Neutrophil (primary cell): ENCODE data around the gene SLC9A5.
A peak's percentile ranks its signal among the peaks of the same experiment; 100 is the strongest.

Experiments
- H3K27ac ChIP-seq: fragments of 200-600 bp; sonication (generic); 2 replicates; pipeline ENCODE4 v1.5.1; 2016; ENCODE audit warnings: mild to moderate bottlenecking, moderate library complexity
- H3K27me3 ChIP-seq: fragments of 200-600 bp; sonication (generic); 2 replicates; pipeline ENCODE4 v1.6.0; 2016; ENCODE audit warnings: mild to moderate bottlenecking
- H3K36me3 ChIP-seq: fragments of 200-600 bp; sonication (generic); 2 replicates; pipeline ENCODE4 v1.5.1; 2017
- H3K4me1 ChIP-seq, 2 experiments: fragments of 200-600 bp in 1 of 2; sonication (generic) in 1 of 2; 1 replicate in 1 of 2; 2 replicates in 1 of 2; pipeline versions ENCODE4 v1.5.1 to v1.6.1; 2013 to 2016; ENCODE audit warnings: low read depth in 1 of 2, low read length in 1 of 2, mild to moderate bottlenecking in 1 of 2, moderate library complexity in 1 of 2; ENCODE audit not compliant: control insufficient read depth in 1 of 2, insufficient read depth in 1 of 2
- H3K4me3 ChIP-seq, 2 experiments: fragments of 200-600 bp in 1 of 2; sonication (generic) in 1 of 2; 1 replicate in 1 of 2; 2 replicates in 1 of 2; pipeline ENCODE4 v1.5.1; 2013 to 2016; ENCODE audit warnings: low read depth in 1 of 2, low read length in 1 of 2, mild to moderate bottlenecking in 1 of 2, moderate library complexity in 1 of 2
- H3K9me3 ChIP-seq: fragments of 200-600 bp; sonication (generic); 2 replicates; pipeline ENCODE4 v1.5.1; 2016
- TF ChIP-seq, protein P1 (sequence below): fragments of 200-600 bp; sonication (generic); IDR thresholded peaks from 2 replicates; pipeline ENCODE4 v1.5.1; 2016; ENCODE audit warnings: antibody characterized with exemption

SLC9A5 gene

DNA sequence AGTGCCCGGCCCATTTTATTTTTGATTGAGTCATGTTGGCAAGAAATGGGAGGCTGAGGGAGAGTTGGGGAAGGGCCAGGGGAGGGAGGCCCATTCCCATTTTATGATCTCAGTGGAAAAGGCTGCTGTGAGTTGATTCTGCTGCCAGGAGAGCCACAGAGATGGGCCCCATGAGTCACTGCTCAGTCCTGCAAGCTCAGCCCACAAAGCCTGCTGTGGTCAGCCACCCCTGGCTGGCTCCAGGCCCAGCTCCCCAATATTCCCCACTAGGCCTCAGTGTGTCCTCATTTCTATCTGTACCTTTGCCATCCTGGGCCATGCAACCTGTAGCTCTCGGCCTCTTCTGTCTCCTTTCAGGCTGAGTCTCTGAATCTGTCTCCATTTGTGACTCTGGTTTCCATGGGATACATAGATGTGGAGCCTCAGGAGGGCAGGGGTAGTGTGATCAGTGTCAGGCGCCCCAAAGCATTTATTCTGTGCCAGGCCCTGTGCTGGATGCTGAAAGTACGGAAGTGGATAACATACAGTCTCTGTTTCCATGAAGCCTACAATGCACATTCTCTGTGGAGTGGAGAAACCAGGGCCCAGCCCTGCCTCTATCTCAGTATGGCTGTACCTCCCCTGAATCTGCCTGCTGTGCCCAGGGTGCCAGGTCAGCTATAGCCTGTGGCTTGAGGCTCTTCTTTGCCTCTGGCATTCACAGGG, 28.7 kb downstream of the SLC9A5 start:
- H3K9me3 ChIP-seq: no peaks in the 10 kb centered on the region
- H3K36me3 ChIP-seq: no peaks in the 10 kb centered on the region
- no peak overlapping the region for H3K4me3 ChIP-seq
- TF ChIP-seq, protein P1, sequence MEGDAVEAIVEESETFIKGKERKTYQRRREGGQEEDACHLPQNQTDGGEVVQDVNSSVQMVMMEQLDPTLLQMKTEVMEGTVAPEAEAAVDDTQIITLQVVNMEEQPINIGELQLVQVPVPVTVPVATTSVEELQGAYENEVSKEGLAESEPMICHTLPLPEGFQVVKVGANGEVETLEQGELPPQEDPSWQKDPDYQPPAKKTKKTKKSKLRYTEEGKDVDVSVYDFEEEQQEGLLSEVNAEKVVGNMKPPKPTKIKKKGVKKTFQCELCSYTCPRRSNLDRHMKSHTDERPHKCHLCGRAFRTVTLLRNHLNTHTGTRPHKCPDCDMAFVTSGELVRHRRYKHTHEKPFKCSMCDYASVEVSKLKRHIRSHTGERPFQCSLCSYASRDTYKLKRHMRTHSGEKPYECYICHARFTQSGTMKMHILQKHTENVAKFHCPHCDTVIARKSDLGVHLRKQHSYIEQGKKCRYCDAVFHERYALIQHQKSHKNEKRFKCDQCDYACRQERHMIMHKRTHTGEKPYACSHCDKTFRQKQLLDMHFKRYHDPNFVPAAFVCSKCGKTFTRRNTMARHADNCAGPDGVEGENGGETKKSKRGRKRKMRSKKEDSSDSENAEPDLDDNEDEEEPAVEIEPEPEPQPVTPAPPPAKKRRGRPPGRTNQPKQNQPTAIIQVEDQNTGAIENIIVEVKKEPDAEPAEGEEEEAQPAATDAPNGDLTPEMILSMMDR: no peak
- H3K27ac ChIP-seq: no peak overlapping the region
- peaks cover 10 to 14% of the 10 kb centered on the region in 2 experiments for H3K4me1 ChIP-seq
- peaks cover 8% of the 10 kb centered on the region for H3K27me3 ChIP-seq

DNA sequence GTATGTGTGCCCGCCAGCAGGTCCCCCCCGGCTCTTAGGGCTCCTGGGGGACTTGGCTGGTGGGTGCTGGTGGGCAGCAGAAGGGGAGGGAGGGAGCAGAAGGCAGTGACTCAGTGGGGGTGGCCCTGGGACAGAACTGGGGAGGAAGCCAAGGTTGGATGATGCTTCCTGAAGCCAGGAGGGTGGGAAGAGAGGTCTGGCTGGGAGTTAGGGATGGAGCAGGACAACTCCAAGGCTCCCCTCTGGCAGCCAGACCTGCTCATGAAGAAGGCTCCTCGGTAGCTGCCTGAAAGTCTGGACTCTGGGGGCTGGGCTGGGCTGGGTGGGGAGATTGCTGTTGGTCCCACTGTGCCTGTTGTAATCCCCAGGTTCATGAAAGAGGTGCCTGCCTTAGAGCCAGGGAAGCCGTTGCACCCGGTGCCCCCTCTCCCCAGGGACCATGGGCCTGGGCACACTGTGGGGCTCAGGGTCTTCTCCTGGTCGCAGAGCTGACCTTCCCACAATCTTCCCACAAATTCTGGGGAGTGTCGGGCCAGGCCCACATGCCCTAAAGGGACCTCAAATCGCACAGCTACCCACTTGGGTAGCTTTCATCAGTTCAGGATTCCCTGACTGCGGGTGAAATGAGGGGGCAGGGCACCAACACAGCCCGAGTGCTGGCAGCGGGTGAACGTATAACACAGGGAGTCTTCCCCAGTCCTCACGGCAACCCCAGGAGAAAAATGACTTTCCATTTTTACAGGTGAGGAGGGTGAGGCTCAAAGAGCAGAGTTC, 29.4 kb downstream of the SLC9A5 start:
- H3K36me3 ChIP-seq: no peaks in the 10 kb centered on the region

DNA sequence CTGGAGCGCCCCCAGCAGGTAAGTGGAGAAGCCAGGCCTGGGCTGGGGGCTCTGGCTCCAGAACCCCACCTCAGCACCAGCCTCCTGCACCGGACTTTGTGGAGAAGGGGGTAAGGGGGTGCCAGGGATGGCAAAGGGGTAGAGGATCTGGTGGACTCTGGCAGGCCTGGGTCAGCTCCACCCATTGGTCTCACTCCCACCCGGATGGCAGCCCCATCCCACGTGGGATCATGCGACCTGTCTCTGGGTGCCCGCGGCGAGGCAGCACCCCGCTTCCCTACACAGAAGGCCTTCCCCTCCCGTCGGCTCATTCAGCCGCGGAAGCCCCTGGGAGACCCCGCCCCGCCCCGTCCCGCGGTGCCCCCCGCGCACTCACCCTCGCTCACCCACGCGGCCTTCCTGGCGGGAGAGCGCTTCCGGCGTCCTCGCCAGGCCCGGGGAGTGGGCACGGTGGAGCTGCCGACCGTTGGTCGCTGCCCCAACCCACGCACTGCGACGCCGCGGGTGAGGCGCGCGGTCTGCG, 30.1 kb downstream of the SLC9A5 start:
- Histone ChIP-seq H3K4me3 (peak overlapping the region; percentile 49 to 60), H3K27ac (peak overlapping the region; percentile 27), H3K9me3 (no peaks in the 10 kb centered on the region), H3K36me3 (no peaks in the 10 kb centered on the region), H3K4me1 (peaks cover 10 to 14% of the 10 kb centered on the region in 2 experiments), H3K27me3 (peaks cover 8% of the 10 kb centered on the region)
- TF ChIP-seq, protein P1: no peak

More for the DNA sequence above, 29.4 kb downstream of the SLC9A5 start:
- Histone ChIP-seq H3K4me3 (peak overlapping the region; percentile 49 to 60), H3K9me3 (no peaks in the 10 kb centered on the region), H3K27ac (no peak overlapping the region), H3K4me1 (peaks cover 10 to 14% of the 10 kb centered on the region in 2 experiments), H3K27me3 (peaks cover 8% of the 10 kb centered on the region)
- TF ChIP-seq, protein P1: no peak

- H3K36me3 ChIP-seq: no peaks in the 10 kb centered on the region
- H3K27me3 ChIP-seq: peaks cover 8% of the 10 kb centered on the region
- TF ChIP-seq, protein P1: peak; percentile 92
- H3K4me1 ChIP-seq: peaks cover 10 to 14% of the 10 kb centered on the region in 2 experiments
- H3K4me3 ChIP-seq: peak within 1 kb of the TSS; percentile 49 to 60
- peak within 1 kb of the TSS; percentile 27 for H3K27ac ChIP-seq
- H3K9me3 ChIP-seq: no peaks in the 10 kb centered on the region
Measured at GRCh38 chr16:67279296-67280089, 30.7 kb downstream of the SLC9A5 start, which contains the start of gene PLEKHG4. Gene PLEKHG4, plus strand, starts transcription at chr16:67279532. Its CDS starts 513 bp downstream, at chr16:67280045.
